ENCODE measurements around the gene RBAK.
"Not testable (repeated sequence)": the region's sequence is repeated elsewhere in the genome, so short reads cannot be mapped to it uniquely, and the experiment has no call there.

The RBAK gene

GRCh38 chr7:5050676-5051075 lies 5.0 kb downstream of the RBAK start:
- no peak for DNase-seq (ENCODE audit: low read depth in 4 of 4, low spot score in 1 of 4)

DNA sequence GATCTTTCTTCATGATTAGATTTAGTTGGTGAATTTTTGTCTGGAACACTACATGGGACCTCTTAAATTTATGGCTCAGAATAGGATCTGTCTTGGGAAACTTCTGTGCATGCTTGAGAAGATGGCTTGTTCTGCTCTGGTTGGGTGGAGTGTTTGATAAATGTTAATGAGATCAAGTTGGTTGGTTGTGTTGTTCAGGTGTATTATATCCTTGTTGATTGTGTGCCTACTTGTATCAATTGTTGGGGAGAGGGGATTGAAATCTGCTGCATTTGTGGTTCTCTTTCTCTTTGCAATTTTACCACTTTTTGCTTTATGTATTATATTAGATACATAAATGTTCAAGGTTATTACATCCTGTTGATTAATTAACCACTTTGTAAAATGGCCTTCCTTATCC lies 6.1 kb downstream of the RBAK start:
- DNase-seq (ENCODE audit: low read depth in 4 of 4, low spot score in 1 of 4): not testable (repeated sequence)

GRCh38 chr7:5053175-5053574 lies 7.5 kb downstream of the RBAK start:
- no peak for DNase-seq (ENCODE audit: low read depth in 4 of 4, low spot score in 1 of 4)

DNA sequence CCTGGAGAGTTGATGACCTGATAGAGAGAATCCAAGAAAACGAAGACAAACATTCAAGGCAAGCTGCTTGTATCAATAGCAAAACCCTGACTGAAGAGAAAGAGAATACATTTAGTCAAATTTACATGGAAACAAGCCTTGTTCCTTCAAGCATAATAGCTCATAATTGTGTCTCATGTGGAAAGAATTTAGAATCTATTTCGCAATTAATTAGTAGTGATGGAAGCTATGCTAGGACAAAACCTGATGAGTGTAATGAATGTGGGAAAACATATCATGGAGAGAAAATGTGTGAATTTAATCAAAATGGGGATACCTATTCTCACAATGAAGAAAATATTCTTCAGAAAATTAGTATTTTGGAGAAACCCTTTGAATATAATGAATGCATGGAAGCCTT lies 18.0 kb downstream of the RBAK start:
- no peak for DNase-seq (ENCODE audit: low read depth in 4 of 4, low spot score in 1 of 4)

GRCh38 chr7:5064391-5065106 lies 18.9 kb downstream of the RBAK start:
- no peak for DNase-seq (ENCODE audit: low read depth in 4 of 4, low spot score in 1 of 4)

GRCh38 chr7:5065107-5065407 lies 19.4 kb downstream of the RBAK start:
- DNase-seq (ENCODE audit: low read depth in 4 of 4, low spot score in 1 of 4): no peak

DNA sequence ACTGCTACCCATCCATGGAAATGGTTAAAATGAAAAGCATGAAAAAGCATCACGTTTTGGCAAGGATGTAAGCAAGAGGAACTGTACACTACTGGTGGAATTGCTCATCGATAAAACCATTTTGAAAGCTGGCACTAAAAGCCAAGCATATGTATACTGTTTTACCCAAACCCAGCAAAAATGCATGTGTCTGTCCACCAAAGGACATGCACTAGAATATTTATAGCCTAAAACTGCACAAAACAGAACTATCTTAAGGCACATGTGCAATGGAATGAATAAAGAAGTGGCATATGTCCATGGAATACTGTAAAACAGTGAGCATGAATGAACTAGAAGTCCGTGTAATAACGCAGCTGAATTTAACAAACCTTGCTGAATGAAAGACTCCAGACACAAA lies 22.9 kb downstream of the RBAK start:
- DNase-seq (ENCODE audit: low read depth in 4 of 4, low spot score in 1 of 4): no peak

- no peak for DNase-seq (ENCODE audit: low read depth in 4 of 4, low spot score in 1 of 4)
Measured at GRCh38 chr7:5070206-5070605, 24.5 kb downstream of the RBAK start.

DNA sequence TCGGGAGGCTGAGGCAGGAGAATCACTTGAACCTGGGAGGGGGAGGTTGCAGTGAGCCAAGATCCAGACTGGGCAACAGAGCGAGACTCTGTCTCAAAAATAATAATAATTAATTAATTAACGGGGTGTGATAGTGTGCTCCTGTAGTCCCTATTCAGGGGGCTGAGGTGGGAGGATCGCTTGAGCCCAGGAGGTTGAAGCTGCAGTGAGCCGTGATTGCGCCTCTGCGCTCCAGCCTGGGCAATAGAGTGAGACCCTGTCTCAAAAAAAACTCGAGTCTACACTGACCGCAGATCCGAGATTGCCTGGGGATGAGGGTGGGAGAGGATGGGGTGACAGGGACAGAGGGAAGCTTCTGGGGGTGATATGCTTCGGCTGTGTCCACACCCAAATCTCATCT lies 29.5 kb downstream of the RBAK start:
- DNase-seq (ENCODE audit: low read depth in 4 of 4, low spot score in 1 of 4): not testable (repeated sequence)

DNA sequence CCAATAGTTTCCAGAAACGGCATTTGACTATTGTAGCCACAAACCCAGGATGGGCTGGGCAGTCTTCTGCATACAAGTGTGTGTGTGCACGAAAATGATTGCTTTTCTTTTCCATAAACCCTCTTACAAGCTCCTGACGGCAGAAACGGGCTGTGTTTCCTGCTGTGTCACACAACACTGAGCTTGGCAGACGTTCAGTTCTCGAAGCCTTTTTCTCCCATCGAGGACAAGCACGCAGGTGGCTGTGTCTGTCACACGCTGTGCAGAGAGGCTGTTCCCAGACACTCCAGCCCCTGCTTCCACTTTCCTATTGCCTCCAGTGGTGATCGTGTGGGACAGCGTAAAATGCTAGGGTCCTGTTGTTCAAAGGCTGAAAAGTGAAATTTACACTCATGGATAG lies 32.1 kb downstream of the RBAK start:
- DNase-seq (ENCODE audit: low read depth in 4 of 4, low spot score in 1 of 4): no peak

DNA sequence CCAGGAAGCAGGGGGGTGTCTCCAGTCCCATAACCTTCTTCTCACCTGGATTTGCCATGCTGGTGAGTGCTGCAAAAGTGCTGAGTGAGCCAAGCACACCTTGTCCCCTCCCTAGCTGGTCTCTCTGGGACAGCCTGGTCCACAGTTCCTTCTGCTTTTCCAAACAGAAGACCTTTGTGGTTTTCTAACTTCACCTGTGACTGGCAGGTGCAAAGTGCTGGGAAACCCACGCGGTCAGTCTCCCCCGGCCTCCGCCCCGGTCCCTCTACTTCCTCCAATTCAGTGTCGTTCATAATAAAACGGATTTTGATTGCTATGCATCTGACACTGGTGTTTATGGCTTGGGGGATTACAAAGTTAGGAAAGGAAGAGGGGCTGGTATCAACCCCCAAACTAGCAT lies 37.1 kb downstream of the RBAK start:
- DNase-seq (ENCODE audit: low read depth in 4 of 4, low spot score in 1 of 4): no peak

GRCh38 chr7:5083311-5083711 lies 37.7 kb downstream of the RBAK start:
- DNase-seq (ENCODE audit: low read depth in 4 of 4, low spot score in 1 of 4): no peak

DNA sequence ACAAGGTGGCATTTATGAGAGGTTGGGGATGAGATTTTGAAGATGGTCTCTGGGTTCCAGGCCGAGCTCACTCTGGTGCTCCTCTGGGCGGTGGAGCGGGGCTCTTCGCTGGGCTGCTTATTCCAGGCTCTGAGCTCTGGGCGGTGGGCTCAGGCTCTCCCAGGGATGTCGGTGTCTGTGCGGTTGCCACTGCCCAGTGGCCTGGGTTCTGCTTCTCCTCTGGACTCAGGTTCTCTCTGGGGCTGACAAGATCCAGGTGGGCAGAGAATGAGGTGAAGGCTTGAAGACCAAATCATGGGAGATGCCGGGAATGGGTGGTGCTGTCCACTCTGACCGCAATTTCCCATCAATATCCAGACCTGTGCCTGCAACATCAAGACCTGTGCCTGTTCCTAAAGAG lies 40.6 kb downstream of the RBAK start:
- DNase-seq (ENCODE audit: low read depth in 4 of 4, low spot score in 1 of 4): no peak

DNA sequence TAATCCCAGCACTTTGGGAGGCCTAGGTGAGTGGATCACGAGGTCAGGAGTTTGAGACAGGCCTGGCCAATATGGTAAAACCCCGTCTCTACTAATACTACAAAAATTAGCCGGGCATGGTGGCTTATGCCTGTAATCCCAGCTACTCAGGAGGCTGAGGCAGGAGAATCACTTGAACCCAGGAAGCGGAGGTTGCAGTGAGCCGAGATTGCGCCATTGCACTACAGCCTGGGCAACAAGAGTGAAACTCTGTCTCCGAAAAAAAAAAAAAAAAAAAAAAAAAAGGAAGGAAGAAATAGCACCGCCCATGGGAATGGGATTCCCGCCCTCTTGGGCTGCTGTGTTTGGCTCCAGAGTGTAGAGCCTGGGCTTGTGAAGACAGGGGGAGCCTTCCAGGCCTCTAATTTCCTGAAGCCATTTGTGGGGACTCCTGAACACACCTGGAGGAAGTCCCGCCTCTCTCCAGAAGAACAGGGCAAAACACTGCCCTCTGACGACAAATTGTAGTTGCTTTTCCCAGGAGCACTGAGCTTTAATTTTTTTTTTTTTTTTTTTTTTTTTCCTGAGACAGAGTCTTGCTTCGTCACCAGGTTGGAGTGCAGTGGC lies 42.7 kb downstream of the RBAK start:
- DNase-seq (ENCODE audit: low read depth in 4 of 4, low spot score in 1 of 4): not testable (repeated sequence)

- no peak for DNase-seq (ENCODE audit: low read depth in 4 of 4, low spot score in 1 of 4)
Measured at GRCh38 chr7:5088906-5089305, 43.2 kb downstream of the RBAK start.

DNA sequence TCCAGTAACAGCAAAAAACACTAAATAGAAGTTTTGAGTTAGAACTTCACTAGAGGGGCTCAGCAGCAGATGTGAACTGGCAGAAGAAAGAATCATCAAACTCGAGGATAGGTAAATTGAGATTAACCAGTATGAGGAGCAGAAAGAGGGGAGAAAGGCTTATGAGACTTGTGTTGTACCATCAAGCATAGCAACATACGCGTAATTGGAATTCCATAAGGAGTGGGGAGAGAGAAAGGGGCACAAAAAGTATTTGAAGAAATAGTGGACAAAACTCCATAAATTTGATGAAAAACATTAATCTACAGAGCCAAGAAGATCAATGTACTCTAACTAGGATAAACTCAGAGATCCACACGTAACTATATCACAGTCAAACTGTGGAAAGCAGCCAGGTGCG lies 48.3 kb downstream of the RBAK start:
- no peak for DNase-seq (ENCODE audit: low read depth in 4 of 4, low spot score in 1 of 4)

- no peak for DNase-seq (ENCODE audit: low read depth in 4 of 4, low spot score in 1 of 4)
Measured at GRCh38 chr7:5094641-5095040, 49.0 kb downstream of the RBAK start.

GRCh38 chr7:5116359-5116758 lies 70.7 kb downstream of the RBAK start:
- DNase-seq (ENCODE audit: low read depth in 4 of 4, low spot score in 1 of 4): no peak

DNA sequence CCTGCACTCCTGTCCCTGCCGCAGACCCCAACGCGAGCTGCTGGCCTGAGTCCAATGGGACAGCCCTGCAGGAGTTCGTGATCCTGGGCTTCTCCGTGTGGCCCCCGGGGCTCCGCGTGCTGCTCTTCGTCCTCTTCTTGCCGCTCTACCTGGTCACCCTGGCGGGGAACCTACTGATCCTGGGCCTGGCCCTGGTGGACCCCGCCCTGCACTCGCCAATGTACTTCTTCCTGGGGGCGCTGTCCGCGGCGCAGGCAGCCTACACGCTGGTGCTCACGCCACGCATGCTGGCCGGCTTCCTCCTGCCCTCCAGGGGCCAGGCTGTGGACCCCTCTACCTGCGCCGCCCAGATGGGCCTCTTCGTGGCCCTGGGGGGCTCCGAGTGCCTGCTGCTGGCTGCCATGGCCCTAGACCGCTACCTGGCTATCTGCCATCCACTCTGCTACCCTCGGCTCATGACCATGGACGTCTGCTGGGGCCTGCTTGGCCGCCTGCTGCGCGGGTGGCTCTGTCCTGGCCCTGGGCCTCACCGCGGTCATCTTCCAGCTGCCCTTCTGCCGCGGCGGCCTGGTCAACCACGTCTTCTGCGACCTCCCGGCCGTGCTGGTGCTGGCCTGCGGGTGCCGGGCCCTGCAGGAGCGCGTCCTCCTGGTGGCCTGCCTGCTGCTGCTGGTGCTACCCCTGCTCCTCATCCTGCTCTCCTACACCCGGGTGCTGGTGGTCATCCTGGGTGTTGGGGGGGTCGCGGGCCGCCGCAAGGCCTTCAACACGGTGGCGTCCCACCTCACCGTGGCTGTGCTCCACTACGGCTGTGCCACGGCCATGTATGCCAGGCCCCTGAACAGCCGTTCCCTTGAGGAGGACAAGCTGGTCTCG lies 71.7 kb downstream of the RBAK start:
- DNase-seq (ENCODE audit: low read depth in 4 of 4, low spot score in 1 of 4): no peak

Measured in stimulated activated CD4-positive, alpha-beta T cell treated with anti-CD3 and anti-CD28 coated beads, Interleukin-1b, Interleukin-23, amount 100 ng/mL, for 24 hours (primary cell).